Stimulated activated CD4-positive, alpha-beta T cell treated with anti-CD3 and anti-CD28 coated beads, Interleukin-12 subunit alpha, Interleukin-12 subunit beta, amount 100 ng/mL, for 24 hours (primary cell): ENCODE results near the gene TFDP2.
"Not testable (repeated sequence)": the region's sequence is repeated elsewhere in the genome, so short reads cannot be mapped to it uniquely, and the experiment has no call there.

Experiments used
- DNase-seq, 2 experiments: peaks; one replicate each; pipeline ENCODE4 v3.0.0-alpha.2; 2020; ENCODE audit warnings: low read depth in 2 of 2

TFDP2 gene

GRCh38 chr3:142022381-142022780 lies 127.0 kb downstream of the TFDP2 start:
- no peak for DNase-seq

- no peak for DNase-seq
Observed at GRCh38 chr3:142021127-142021526, 128.2 kb downstream of the TFDP2 start.

GRCh38 chr3:142019794-142020320 lies 129.5 kb downstream of the TFDP2 start:
- no peak for DNase-seq

GRCh38 chr3:142013993-142014392 lies 135.4 kb downstream of the TFDP2 start:
- no peak for DNase-seq

GRCh38 chr3:142013326-142013980 lies 135.9 kb downstream of the TFDP2 start:
- no peak for DNase-seq

GRCh38 chr3:142009029-142009428 lies 140.3 kb downstream of the TFDP2 start:
- no peak for DNase-seq

GRCh38 chr3:142007710-142008399 lies 141.5 kb downstream of the TFDP2 start:
- no peak for DNase-seq

GRCh38 chr3:142004957-142005356 lies 144.4 kb downstream of the TFDP2 start:
- not testable (repeated sequence) for DNase-seq

GRCh38 chr3:142004025-142004424 lies 145.3 kb downstream of the TFDP2 start:
- DNase-seq, result no peak

GRCh38 chr3:142003291-142003690 lies 146.1 kb downstream of the TFDP2 start:
- no peak for DNase-seq

- no peak for DNase-seq
Observed at GRCh38 chr3:142000325-142000870, 148.9 kb downstream of the TFDP2 start.

- DNase-seq, result no peak
Observed at GRCh38 chr3:141998669-141999290, 150.6 kb downstream of the TFDP2 start.

GRCh38 chr3:141996437-141996836 lies 152.9 kb downstream of the TFDP2 start:
- no peak for DNase-seq

- no peak for DNase-seq
Observed at GRCh38 chr3:141994856-141995255, 154.5 kb downstream of the TFDP2 start.

GRCh38 chr3:141992512-141992911 lies 156.8 kb downstream of the TFDP2 start:
- no peak for DNase-seq

GRCh38 chr3:141986548-141987107 lies 162.7 kb downstream of the TFDP2 start:
- DNase-seq, result no peak

GRCh38 chr3:141981084-141981483 lies 168.3 kb downstream of the TFDP2 start:
- DNase-seq, result no peak

- DNase-seq, result no peak
Observed at GRCh38 chr3:141979050-141979671, 170.2 kb downstream of the TFDP2 start.

- not testable (repeated sequence) for DNase-seq
Observed at GRCh38 chr3:141974777-141975176, 174.6 kb downstream of the TFDP2 start.

- DNase-seq, result no peak
Observed at GRCh38 chr3:141972399-141972798, 176.9 kb downstream of the TFDP2 start.

GRCh38 chr3:141971571-141971970 lies 177.8 kb downstream of the TFDP2 start:
- DNase-seq, result no peak

GRCh38 chr3:141969711-141970110 lies 179.6 kb downstream of the TFDP2 start:
- no peak for DNase-seq
